HG03039 (cell line): ENCODE measurements around the gene SEC14L6.
"Not testable (repeated sequence)": the region's sequence is repeated elsewhere in the genome, so short reads cannot be mapped to it uniquely, and the experiment has no call there.

Source experiments
- ATAC-seq: cut with Tn5 transposase; IDR thresholded peaks from one replicate; pipeline ENCODE4 v1.9.1; 2021; ENCODE audit warnings: mild to moderate bottlenecking, moderate library complexity; ENCODE audit not compliant: unreplicated experiment

SEC14L6 gene

DNA sequence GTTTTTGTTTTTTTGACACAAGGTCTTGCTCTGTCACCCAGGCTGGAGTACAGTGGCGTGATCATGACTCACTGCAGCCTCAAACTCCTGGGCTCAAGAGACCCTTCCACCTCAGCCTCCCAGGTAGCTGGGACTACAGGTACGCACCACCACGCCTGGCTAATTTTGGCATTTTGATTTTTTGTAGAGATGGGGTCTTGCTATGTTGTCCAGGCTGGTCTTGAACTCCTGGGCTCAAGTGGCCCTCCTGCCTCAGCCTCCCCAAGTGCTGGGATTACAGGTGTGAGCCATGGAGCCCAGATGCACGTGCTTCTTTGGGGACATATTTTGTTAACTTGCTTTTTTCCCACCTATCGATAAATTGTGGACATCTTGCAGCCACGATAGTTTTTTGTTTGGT is 20.7 kb upstream of the SEC14L6 start:
- ATAC-seq = not testable (repeated sequence)

DNA sequence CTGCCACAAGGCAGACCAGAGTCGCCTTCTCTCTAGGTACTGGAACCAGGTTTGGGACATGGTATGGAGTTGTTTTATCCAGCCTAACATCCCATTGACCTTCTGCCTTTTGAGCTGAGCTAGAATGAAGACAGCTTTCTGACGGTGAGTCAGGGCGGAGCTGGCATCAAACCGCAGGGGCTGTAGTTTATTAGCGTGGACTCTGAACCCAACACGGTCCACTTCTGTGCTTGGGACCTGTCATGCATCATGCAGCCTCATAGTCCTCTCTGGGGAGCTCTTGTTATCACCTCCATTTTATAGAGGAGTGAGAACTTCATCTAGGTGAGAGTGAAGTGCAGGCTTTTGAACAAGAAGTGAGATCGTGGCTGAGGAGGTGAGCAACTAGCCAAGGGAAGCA is 19.6 kb upstream of the SEC14L6 start:
- no peak for ATAC-seq

DNA sequence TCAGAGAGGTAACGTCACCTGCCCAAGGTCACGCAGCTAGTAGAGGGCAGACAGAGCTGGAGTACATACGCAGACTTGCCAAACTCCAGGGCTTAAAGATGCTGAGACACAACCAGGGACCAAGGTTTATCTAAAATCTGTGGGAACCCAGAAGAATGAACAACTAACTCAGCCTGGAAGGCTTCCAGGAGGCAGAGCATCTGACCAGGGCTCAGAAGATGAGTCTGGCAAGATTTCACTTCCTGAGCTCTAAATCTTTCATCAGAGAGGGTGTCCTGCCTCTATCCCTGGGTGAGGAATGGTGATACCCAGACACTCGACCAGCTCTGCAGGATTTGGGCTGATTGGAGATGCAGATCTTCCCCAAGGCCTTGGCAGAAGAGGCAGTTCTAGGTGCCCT is 18.8 kb upstream of the SEC14L6 start:
- no peak for ATAC-seq

DNA sequence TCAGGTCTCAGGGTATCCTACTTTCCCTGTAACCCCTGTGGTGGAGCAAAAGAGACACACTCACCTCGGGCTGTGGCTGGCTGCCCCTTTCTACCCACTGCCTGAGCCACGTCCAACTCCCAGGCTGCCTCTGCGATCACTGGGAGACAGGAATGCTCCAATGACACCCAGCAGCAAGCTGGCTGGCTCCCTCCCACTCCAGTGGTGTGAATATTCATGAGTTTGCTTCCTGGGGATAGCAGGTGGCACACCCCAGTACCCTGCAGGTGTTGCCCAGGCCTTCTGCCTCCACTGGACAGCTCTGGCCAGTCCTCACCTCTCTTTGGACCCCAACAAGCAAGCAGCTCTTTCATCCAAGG is 18.2 kb upstream of the SEC14L6 start:
- ATAC-seq = no peak

DNA sequence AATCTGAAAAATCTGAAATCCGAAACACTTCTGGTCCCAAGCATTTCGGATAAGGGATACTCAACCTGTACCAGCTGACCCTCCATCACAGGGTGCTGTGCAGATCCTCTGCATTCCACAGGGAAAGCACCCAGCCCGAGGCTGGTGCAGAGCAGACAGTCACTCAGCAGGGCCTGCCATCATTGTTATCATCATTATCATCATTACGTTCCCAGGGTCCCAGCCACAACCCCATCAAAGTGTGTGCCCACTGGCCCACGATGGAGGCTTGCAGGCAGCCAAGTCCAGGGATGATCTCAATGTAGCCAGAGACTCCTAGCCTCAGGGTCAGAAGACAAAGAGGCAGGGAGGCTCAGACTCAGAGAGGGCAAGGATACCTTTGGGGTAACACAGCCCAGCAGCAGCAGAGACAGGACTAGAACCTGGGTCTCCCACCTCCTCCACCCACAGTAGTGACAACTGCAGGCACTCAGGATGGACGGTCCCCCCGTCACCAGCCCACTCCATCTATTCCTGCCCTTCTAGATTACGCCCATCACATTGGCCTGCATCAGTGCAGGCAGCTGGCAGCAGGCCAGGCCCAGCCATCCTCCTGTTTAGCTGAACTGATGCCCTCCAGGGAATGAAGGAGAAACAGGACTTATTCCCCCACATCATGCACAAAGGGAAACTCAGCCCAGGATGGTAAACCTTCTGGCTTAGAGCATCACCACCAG is 17.7 kb upstream of the SEC14L6 start:
- ATAC-seq = no peak

DNA sequence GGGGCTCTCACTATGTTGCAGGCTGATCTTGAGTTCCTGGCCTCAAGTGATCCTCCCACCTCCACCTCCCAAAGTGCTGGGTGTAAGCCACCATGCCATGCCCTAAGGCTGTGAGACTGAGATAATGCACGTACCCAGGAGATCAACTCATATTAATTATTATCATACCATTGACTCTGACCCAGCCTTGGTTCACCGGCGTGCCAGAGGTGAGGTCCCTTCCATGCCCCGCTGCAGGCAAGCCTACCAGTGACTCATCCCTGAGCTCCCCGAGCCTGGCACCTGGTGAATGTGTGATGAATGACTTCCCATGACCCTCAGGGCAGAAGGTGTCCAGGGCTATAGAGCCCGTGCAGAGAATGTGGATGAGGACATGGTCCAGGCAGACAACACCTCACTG is 15.8 kb upstream of the SEC14L6 start:
- no peak for ATAC-seq

DNA sequence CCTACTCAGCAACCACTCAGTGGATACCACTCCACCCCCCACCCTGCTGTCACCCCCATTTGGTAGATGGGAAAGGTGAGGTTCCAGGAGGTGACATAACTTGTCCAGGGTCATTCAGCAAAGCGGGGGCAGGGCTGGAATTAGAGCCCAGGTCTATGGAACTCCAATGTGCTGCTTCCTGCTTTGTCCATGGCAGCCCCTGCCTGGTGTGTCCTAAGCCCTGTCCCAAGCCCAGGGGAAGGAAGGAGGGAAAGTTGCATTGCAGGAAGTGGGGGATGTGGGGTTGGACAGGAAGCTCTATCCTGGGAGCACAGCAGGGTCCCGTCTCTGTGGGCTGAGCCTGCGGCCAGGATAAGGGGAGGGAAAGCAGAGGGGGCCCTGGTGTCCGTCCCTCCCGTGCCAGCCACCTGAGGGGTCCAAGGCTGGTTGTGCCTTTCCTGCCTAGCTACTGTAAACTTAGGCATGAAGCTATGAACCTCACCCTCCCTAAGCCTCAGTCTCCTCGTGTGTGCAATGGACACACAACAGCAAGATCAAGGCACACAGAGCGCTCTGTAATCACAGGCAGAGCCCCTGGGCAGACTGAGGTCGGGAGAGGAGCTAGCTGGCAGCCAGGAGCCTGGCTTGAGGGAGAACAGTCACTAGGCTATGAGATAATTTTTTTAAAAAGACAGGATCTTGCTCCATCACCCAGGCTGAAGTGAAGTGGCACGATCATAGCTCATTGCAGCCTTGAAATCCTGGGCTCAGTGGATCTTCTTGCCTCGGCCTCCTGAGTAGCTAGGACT is 15.1 kb upstream of the SEC14L6 start:
- no peak for ATAC-seq

DNA sequence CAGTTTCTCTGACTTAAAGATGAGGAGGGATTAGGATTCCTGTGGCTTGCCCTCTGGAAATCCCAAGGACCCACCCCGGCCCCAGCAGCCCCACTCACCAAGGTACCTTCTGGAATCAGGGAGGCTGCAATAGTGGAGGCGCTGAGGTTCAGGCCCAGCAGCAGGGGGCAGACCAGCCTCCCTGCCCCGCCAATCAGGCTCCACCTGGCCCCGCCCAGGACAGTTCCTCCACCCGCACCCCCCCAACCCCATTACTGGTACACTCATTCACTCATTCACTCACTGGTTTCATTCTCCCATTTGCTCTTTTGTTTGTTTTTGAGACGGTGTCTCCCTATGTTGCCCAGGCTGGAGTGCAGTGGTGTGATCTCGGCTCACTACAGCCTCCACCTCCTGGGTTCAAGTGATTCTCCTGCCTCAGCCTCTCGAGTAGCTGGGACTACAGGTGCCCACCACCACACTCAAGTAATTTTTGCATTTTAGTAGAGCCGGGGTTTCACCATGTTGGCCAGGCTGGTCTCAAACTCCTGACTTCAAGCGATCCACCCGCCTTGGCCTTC is 14.2 kb upstream of the SEC14L6 start:
- not testable (repeated sequence) for ATAC-seq

DNA sequence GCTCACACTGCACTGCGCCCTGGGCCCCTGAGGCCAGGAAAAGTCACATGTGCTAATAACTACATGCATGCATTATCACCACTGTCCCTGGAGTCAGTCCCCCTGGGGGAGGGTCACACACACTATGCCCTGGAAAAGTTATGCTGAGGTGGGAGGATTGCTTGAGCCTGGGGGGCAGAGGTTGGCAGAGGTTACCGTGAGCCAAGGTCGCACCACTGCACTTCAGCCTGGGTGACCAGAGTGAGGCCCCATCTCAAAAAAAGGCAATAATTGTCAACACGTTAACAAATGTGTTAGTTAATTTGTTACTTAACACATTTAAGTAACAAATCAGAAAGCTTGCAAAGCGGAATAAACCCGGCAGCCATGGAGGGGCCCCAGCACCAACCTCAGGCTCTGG is 13.3 kb upstream of the SEC14L6 start:
- ATAC-seq = no peak

DNA sequence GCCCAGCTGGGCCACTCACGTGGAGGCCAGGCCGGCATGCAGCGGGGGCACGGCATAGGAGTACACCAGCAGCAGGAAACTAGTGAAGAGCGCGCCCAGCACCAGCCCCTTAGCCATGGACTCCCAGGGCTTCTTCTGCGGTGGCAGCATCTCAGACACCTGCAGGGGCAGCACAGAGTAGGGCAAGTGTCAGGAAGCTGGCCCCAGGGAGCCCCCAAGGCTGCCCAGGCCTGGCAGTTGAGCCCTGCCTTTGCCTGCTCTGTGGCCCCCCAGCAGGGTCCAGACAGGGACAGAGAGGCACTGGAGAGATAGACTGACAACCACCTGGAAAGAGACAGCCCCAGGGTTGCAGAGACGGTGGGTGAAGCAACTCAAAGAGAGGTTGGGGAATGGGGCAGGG is 10.7 kb upstream of the SEC14L6 start:
- no peak for ATAC-seq

DNA sequence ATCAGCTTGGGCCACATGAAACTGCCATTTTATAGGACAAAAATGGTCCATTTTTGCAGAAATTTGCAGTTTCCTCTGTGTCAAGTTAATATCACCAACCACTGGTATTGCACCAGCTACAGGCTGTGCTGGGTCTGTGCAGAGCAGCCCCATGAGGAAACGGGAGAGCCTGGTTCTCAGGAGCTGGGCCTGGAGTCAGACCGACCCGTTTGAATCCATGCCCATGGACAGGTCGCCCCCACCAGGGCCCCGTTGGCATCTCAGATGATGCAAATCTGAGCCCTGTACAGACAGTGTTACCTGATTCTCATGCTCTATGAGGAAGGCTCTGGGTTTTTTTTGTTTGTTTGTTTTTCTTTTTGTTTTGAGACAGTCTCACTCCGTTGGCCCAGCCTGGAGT is 9.8 kb upstream of the SEC14L6 start:
- ATAC-seq = no peak

DNA sequence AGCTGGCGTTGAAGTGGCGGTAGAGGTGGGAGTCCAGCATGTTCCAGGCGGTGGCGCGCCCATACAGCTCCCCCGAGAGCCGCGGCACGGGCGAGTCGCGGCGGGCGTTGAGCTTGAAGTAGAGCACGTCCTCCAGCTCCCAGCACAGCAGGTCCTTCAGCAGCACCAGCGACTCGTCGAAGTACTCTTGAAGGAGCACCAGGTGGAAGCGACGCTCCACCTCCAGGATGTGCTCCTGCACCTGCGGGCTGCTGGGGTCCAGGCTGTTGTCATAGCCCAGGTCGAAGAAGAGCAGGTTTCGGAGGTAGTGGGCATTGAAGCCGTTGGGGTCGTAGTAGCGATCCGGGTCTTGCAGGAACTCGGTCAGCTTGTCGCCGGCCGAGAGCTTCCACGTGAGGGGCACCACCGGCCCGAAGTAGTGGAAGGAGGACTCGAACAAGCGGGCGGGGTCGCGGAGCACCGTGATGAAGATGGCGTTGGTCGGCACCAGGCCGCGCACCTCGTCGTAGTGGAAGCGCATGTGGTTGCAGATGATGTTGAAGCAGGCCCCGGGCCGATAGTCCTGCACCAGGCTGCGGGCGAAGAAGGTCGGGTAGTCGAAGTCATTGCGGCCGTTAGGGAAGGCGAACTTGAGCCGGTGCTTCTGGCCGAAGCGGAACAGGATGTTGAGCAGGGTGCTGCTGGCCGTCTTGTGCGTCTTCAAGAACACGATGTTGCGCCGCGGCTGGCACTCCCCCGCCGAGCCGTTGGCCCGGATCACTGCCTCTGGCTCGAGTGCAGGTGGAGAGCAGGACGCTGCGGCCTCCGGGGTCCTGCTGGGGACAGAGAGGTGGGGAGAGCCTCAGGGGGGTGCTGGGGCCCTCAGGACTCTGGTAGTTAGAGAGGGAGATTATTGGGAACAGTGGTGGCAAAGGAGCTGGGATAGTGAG is 9.0 kb upstream of the SEC14L6 start:
- no peak for ATAC-seq

DNA sequence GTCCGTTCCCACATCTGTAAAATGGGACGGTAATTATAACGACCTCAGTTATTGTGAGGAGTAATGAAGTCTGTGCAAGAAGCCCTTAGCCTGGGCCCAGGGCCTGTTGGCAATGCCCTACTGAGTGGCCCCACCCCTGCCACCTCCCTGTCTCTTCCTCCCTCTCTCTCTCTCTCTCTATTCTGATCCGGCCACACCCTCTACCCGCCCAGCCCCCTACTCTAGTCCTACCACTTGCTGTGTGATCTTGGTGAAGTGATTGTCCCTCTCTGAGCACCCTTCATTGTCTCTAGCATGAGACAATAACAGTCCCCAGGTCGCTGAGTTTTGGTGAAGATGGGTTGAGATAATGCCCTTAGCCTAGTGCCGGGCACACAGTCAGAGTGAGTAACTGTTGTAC is 7.4 kb upstream of the SEC14L6 start:
- ATAC-seq = no peak

DNA sequence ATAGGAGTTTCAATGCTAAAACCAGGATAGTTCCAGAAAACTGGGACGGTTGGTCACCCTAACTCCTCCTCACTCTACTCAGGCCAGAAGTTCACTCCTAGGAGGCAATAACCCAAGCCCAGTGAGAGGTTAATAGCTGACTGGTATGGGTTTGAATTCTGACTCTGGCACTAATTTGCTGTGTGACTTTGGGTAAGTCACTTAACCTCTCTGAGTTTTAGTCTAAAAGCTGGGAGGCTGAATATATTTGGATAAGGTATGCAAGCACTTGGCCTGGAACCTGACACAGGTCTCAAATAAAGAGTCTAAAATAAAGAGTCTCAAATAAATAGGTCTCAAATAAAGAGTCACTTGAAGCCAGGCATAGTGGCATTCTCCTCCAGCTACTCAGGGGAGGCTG is 6.2 kb upstream of the SEC14L6 start:
- no peak for ATAC-seq

DNA sequence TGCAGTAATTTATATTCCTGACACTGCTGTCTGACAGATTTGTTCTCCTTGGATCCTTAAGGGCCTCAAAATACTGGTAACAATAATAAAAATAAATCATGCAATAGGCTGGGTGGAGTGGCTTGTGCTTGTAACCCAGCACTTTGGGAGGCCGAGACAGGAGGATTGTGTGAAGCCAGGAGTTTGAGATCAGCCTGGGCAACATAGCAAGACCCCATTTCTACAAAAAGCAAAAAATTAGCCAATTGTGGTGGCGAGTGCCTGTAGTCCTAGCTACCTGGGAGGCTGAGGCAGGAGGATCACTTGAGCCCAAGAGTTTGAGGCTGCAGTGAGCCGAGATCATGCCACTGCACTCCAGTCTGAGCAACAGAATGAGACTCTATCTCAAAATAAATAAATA is 5.3 kb upstream of the SEC14L6 start:
- ATAC-seq = not testable (repeated sequence)

DNA sequence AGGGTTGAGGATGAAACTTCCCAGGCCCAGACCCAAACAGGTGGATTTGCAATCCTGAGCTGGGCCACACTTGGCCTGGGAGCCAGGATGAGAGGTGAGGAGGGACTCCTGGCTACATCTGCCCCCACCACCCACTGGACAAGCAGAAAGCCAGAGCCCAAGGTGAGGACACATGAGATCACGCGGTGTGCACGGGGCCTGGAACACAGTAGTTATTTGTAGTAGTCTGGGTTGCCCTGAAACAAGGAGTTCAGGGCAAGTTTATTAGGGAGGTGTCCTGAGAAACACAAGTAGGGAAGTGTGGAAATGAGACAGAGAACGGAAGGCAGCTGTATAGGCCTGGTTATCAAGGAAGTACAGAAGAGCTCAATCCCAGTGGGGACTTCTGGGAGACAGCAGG is 647 bp upstream of the SEC14L6 start:
- no peak for ATAC-seq

DNA sequence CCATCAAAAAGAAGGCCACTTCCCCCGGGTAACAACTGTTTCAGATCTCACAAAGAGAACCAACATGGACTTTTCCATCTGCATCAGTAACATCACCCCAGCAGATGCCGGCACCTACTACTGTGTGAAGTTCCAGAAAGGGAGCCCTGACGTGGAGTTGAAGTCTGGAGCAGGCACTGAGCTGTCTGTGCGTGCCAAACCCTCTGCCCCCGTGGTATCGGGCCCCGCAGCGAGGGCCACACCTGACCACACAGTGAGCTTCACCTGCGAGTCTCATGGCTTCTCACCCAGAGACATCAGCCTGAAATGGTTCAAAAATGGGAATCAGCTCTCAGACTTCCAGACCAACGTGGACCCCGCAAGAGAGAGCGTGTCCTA is 3.7 kb downstream of the SEC14L6 start:
- no peak for ATAC-seq

DNA sequence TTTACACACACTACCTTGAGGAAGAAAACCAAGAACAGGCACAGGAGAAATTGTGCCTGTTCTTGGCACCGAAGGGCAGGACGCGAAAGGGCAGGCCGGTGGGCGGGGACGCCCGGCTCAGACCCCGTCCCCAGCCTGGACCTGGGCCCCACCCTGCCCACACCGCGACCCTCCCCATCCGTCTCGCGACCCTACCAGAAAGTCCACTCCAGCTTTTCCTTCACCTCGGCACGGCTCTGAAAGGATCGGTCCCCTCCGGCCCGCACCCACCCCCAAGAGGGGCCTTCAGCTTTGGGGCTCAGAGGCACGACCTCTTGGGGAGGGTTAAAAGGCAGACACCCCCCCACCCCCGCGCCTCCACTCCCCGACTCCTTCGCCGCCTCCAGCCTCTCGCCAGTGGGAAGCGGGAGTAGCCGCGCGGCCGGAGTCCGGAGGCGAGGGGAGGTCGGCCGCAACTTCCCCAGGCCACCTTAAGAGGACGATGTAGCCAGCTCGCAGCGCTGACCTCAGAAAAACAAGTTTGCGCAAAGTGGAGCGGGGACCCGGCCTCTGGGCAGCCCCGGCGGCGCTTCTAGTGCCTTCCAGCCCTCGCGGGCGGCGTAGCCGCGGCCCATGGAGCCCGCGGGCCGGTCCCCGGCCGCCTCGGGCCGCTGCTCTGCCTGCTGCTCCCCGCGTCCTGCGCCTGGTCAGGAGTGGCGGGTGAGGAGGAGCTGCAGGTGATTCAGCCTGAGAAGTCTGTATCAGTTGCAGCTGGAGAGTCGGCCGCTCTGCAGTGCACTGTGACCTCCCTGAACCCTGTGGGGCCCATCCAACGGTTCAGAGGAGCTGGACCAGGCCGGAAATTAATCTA is 4.4 kb downstream of the SEC14L6 start:
- ATAC-seq = no peak

DNA sequence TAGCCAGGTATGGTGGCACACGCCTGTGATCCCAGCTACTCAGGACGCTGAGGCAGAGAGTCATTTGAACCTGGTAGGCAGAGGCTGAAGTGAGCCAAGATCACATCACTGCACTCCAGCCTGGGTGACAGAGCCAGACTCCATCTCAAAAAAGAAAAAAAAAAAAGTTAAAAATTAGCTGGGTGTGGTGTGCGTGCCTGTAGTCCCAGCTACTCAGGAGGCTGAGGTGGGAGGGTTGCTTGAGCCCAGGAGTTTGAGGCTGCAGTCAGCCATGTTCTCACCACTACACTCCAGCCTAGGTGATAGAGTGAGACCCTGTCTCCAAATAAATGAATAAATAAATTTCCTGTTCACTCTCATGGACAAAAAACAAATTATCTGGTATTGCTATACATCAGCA is 5.0 kb downstream of the SEC14L6 start:
- ATAC-seq = not testable (repeated sequence)

DNA sequence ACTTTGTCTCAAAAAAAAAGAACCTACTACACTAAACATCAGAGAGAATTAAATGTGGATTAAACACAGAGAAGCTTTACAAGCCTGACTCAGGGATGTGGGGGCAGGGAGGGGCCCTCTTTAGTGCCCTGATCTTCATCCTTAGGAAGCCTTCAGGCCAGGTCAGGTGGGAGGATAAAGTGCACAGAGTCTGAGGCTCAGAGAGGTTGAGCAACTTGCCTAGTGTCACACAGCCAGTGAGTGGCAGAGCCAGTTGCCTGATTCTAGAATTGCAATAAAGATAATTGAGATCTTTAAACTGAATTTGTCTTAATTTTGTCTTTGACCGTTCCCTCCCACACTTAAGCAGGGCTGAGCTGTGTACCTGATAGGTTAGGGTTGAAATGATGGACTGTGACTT is 7.2 kb downstream of the SEC14L6 start:
- ATAC-seq = no peak
